Stimulated activated CD4-positive, alpha-beta T cell treated with anti-CD3 and anti-CD28 coated beads, Interleukin-4, amount 100 ng/mL, for 4 hours (primary cell): ENCODE measurements around the gene ITGBL1.
"Not testable (repeated sequence)": the region's sequence is repeated elsewhere in the genome, so short reads cannot be mapped to it uniquely, and the experiment has no call there.

ENCODE experiments used
- DNase-seq, 2 experiments: peaks; one replicate each; pipeline ENCODE4 v3.0.0-alpha.2; 2020

The ITGBL1 gene

DNA sequence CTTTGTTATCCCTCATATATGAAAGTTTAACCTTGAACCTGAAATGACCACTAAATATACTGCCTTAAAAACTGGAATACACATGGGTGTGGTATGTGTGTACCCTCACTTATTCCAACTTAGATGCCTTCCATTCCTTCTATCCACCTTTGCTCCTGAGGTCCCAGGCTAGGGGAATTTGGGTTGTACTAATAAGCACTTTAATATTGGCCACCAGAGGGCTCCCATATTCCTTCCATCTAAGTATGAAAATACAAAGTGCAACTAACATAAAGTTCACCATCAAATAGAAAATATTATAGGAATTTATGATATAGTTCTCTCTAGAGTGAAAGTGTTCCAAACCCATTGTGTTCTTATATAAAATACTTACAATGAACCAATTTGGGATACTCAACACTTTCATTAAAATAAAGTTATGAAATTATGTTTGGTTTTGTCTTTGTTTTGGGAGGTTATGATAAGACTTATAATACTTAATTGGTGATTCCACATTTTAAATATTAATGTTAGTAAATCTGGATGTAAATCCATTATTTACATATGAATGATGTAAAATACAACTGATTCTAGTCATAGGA is 62.3 kb downstream of the ITGBL1 start:
- DNase-seq = no peak

DNA sequence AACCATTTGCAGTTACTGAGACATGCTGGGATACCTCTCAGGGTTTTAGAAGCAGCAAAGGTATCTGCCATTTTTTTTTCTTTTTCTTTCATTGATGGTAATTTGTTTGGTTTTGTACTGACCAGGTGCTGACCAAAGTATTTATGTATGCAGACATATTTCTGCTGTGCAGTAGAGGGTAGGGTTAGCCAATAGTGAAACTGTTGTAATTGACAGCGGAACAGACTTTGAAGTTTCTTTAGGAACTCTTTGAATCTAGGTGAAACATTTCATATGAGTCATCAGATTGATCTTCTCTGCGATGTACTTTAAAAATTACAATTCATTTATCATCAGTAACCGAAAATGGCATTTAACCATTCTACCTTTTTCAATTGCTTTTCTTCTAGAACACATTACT is 63.0 kb downstream of the ITGBL1 start:
- DNase-seq = no peak

DNA sequence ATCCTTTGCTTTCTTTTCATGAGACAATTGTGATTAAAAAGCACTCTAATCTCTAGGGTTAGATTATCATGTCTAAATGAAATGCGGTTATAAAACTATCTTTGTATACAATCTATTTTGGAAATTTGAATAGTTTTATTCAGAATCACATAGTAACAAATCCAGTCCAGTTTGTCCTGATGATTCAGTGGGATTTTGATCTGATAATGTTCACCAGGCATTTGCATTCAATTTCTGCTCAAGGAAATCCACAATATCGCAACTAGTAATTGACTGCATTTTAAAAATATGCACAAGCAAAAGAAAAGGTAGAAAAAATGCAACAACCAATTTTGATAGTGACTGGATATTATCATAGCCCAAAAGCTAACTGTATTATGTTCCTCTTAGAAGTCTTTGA is 63.8 kb downstream of the ITGBL1 start:
- no peak for DNase-seq

GRCh38 chr13:101520672-101521071 is 68.2 kb downstream of the ITGBL1 start:
- no peak for DNase-seq

DNA sequence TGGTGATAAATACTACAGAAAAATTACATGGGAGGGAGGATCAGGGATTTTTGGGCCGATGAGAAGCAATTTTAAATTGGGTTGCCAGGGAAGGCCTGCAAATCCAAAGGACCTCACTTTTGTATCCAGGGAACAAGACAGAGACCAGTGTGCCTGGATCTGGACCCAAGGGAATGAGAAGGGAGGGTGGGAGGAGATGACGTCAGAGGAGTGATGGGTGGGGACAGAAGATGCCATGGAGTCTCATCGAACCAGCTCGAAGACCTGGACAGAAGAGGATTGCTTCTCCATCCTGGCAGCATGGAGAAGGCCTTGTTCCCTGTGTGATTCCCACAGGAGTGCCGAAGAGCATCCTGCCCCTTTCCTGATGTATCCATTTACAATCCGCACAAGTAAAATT is 68.9 kb downstream of the ITGBL1 start:
- no peak for DNase-seq

DNA sequence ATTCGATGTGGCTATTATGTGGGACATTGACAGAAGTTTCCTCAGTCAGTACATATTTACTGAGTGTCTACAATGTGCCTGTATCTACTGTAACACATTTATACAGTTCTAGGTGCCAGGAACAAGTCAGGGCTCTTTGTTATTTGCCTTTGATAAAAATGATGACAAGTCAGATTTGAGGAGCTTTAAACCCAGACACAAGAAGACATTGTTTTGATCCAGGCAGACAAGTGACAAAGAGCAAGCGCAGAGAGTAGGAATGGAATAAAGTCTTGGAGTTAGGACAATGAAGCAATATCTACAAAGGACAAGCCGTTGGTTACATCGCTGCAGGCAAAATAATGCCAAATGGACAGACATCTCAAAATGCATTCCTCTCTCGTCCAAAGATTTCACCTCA is 70.1 kb downstream of the ITGBL1 start:
- no peak for DNase-seq

DNA sequence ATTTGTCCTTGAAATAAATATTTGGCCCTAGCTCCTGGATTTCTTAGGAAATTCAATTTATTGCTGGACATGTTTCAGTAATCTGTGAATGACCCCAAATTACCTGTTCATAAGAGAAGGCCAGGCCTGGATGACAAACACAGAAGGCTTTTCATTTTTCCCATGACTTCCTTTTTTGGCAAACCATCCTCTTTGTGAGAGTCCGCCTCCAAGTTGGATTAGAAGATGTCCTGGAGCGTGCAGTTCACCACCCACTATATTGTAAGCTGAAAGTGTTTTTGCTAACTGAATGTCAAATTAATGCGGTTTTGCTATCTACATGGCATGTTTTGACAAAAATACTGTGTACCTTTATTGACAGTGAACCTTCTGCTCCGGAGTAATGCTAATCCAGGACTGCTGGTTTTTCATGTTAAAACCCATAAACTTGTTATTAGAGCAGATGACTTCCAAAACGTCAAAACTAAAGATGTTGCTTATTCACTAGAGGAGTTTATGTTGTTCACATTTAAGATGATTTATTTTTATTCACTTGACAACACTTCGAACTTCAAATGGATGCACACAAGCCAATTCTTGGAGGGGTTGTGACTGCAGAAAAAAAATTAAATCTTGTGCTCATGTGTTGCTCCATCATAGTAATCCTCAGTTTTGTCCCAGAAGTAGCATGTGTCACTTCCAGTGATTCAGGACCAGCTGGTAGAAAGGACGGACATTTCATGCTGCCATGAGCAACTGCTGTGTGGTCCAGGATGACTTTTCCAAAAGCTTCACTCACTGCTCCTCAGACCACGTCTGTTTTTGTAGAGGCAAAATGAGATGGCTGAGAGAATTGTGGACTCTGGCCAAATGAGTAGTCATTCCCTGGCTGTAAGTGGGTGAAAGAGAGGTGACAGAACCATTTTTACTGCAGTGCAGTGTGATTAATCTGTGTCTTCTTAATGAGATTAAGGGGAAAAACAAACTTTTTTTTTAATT is 71.0 kb downstream of the ITGBL1 start:
- no peak for DNase-seq

- DNase-seq = no peak
These were observed 74.7 kb downstream of the ITGBL1 start for GRCh38 chr13:101527130-101527529.

DNA sequence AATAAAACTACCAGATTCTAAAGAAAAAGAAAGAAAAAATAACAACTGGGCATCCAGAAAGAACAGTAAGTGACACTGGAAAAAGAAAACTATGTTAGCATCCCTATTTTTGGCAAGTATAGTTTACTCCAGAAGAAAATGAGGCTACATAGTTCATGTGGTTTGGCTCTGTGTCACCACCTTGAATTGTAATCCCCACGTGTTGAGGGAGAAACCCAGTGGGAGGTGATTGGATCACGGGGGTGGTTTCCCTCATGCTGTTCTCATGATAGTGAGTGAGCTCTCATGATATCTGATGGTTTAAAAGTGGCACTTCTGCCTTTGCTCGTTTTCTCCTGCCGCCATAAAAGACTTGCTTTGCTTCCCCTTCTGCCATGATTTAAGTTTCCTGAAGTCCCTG is 76.9 kb downstream of the ITGBL1 start:
- DNase-seq = no peak

DNA sequence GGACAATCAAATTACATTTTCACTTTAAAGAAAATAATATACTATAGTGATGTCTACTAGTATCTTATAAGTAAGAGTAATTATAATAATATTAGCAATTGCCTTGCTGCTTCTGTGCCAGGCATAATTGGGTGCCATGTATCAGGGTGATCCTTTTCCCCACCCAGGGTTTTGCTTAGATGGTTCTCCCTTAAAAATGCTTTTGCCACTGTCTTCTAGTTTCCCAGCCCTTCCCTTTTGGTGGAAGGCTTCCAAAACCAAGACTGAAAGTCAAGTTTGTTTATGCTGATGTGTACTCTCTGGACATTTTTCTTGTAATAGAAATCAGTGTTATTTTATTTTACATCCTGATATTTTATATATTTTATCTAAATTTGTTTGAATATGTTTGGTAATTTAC is 77.8 kb downstream of the ITGBL1 start:
- no peak for DNase-seq

DNA sequence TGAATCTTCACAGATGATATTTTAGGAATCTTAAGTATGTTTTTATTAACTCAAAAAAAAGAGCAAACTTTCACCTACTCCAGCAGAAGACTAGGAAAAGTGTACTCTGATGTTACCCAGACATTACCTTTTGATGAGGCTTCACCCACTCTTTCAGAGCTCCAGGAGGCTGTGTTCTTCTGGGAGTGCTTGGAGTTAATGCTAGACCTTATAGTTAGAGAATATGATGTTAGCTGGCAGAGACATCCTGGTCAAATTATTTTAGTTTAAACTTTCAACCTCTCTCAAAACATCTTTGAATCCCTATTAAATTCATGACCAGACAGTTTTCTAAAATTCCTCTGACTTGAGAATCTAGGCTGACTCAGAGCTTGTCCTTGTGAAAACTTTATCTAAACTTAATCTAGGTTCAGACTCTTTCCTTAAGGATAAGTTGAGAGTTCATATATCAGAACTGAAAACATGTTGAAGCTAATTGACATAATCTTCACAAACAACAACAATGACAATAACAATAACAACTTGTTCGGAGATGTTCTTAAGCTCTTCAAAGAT is 82.8 kb downstream of the ITGBL1 start:
- no peak for DNase-seq

DNA sequence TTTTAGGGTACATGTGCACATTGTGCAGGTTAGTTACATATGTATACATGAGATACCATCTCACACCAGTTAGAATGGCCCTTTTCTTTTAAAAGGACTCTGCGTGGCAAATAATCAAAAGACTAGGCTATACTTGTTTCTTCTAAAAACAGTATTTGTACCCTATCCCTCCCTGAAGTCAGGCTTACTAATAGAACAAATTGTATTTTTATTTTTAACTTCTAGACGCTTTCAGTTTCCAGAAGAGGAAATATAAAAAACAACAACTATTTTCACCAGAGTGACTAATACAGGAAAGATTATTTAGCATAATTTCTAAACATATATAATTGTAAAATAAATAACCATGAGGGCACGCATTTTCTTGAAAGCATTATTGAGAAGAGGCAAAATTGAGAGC is 83.6 kb downstream of the ITGBL1 start:
- DNase-seq = no peak

DNA sequence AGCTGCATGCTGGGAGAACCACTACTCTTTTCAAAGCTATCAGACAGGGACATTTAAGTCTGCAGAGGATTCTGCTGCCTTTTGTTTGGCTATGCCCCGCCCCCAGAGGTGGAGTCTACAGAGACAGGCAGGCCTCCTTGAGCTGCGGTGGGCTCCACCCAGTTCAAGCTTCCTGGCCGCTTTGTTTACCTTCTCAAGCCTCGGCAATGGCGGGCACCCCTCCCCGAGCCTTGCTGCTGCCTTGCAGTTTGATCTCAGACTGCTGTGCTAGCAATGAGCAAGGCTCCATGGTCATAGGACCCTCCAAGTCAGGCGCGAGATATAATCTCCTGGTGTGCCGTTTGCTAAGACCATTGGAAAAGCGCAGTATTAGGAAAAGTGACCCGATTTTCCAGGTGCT is 92.1 kb downstream of the ITGBL1 start:
- DNase-seq = not testable (repeated sequence)

DNA sequence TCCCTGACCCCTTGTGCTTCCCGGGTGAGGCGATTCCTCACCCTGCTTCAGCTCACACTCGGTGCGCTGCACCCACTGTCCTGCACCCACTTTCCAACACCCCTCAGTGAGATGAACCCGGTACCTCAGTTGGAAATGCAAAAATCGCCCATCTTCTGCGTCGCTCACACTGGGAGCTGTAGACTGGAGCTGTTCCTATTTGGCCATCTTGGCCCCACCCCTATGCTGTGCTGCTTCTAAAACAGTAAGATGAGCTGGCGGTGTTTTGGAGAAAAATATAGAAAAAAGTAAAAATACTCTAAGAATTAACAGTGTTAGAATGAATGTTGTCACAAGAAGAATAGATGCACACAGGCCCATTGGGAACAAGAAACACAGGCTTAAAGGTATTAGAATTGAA is 92.5 kb downstream of the ITGBL1 start:
- no peak for DNase-seq

GRCh38 chr13:101545521-101545920 is 93.0 kb downstream of the ITGBL1 start:
- DNase-seq = no peak

DNA sequence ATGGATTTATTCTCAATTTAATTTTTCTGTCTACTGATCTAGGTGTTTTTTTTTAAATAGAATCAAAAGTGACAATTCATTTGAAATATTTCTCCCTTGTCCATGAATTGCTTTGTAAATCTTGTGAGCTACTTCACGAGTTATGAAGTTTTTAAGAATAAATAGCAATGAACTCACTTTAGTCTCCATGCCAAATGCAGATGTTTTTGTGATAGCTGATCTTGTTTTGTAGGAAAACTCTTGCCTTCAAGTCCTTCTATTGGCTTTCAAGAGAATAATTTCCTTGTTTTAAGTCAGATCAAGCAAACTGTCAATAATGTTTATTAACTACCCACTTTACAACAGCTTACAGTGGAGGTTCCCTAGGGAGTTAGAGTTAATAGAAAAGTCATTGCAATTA is 99.8 kb downstream of the ITGBL1 start:
- DNase-seq = no peak

GRCh38 chr13:101552786-101553185 is 100.3 kb downstream of the ITGBL1 start:
- DNase-seq = no peak

DNA sequence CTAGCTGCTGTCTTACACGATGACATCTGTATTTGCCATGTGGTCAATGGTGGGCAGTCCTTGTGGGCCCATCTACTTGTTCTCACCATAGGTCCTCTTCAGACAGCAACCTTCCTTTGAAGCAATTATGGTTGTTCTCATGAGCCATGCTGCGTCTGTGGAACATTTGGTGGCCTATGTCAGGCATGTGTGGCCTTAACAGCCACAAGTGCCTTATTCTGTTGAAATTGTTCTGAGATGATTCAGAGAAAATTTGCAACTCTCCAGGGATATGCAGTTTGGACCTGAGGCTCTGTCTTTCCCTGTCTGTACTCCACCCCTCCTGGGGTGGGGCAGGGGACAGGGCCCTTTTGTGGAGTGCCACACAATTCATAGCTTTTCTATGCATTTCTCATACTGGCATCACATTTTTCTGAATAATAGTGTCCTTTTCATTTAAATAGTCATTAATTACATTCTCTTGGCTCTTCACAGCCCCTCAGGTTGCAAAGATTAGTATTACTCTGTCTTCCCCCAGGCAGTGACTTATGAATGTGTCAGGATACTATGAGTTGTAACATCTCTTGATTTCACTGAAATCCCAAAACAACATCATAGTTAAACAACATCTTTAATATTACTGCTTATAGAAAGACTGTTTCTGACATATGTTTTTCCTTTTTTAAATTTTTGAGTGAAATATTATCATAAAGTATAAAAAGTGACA is 102.1 kb downstream of the ITGBL1 start:
- no peak for DNase-seq

GRCh38 chr13:101555610-101556009 is 103.1 kb downstream of the ITGBL1 start:
- no peak for DNase-seq

- DNase-seq = no peak
These were observed 104.2 kb downstream of the ITGBL1 start for GRCh38 chr13:101556676-101557123.

DNA sequence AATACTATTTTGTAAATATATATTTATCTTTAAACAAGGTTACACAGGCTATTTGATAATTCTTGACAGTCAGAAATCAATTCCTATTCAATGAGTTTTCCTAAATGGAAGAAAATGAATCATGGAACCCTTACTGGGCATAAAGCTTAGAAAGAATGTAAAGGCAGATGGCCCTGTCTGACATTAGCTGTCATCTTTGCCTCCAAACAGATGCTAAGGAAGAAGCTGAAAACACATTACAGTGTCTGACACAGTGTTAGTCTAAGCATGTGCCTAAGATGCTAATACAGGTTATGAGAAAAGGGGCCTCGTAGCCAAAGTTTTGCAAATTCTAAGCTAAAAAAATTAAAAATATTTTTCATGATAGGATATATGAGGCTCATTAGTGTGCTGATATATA is 112.8 kb downstream of the ITGBL1 start:
- DNase-seq = no peak

- DNase-seq = no peak
These were observed 115.4 kb downstream of the ITGBL1 start for GRCh38 chr13:101567841-101568240.

GRCh38 chr13:101569807-101570206 is 117.3 kb downstream of the ITGBL1 start:
- DNase-seq = no peak
